Mammary epithelial cell (primary cell): ENCODE measurements around the gene MYO10.

Experiments
- EZH2 ChIP-seq: IDR thresholded peaks from 2 replicates; pipeline ENCODE4 v1.6.1; 2012; ENCODE audit warnings: low read length, inconsistent platforms, borderline replicate concordance
- TF ChIP-seq, protein P1 (sequence below), 2 donors: IDR thresholded peaks in 1 of 2; conservative IDR thresholded peaks in 1 of 2; 2 replicates each; pipeline ENCODE4 v1.5.1; 2011 to 2012; ENCODE audit warnings: inconsistent platforms in 2 of 2, low read length in 2 of 2, mild to moderate bottlenecking in 2 of 2, control low read depth in 1 of 2, low read depth in 1 of 2; ENCODE audit not compliant: insufficient read depth in 1 of 2; ENCODE audit errors: extremely low read depth in 1 of 2

DNA sequence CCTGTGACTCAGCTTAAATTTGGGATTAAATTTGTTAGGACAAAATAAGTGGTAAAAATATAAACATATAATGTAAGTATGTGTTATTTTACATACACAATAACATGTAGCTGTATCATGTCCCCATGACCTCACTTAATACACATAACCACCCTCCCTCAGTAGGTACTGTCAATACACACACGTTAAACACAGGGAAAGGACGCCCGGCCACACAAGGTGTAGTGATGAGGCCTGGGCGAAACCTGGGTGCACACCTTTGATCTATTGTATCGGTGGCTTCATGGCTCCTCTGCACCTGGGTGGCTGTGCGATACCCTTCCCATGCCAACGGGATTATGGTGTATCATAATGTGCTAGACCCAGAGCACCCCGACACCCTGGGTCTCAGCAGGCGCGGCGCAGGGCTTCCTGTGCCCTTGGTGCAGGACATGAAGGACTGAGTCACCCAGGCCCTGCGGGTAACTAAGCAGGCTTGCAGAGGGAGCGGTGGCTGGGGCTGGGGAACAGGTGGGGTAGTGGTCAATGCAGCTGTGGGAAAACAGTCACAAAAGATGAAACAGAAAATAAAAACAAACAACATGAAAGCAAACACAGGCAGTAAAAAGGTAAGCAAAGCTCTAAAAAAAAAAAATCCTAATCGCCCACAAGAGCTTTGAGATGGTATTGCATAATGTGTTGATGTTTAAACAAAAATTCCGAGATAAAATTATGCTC is 191.8 kb downstream of the MYO10 start:
- TF ChIP-seq EZH2, result no peak
- TF ChIP-seq, protein P1, sequence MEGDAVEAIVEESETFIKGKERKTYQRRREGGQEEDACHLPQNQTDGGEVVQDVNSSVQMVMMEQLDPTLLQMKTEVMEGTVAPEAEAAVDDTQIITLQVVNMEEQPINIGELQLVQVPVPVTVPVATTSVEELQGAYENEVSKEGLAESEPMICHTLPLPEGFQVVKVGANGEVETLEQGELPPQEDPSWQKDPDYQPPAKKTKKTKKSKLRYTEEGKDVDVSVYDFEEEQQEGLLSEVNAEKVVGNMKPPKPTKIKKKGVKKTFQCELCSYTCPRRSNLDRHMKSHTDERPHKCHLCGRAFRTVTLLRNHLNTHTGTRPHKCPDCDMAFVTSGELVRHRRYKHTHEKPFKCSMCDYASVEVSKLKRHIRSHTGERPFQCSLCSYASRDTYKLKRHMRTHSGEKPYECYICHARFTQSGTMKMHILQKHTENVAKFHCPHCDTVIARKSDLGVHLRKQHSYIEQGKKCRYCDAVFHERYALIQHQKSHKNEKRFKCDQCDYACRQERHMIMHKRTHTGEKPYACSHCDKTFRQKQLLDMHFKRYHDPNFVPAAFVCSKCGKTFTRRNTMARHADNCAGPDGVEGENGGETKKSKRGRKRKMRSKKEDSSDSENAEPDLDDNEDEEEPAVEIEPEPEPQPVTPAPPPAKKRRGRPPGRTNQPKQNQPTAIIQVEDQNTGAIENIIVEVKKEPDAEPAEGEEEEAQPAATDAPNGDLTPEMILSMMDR (conservative IDR thresholded peaks at IDR 0.05 in 1 of 2, IDR thresholded peaks at IDR 0.05 in 1 of 2; ENCODE audit: extremely low read depth in 1 of 2, insufficient read depth in 1 of 2, low read depth in 1 of 2, low read length in 2 of 2), result no peak
